ES-I3 (cell line): ENCODE data around the gene SRSF10.
"Not testable (repeated sequence)": the region's sequence is repeated elsewhere in the genome, so short reads cannot be mapped to it uniquely, and the experiment has no call there.

Experiments
- H3K36me3 ChIP-seq: 2 replicates; pipeline ENCODE4 v1.6.1; 2013; ENCODE audit warnings: mild to moderate bottlenecking, low read length, control low read depth, moderate library complexity; ENCODE audit not compliant: insufficient read depth
- H3K4me1 ChIP-seq: 2 replicates; pipeline ENCODE4 v1.6.1; 2013; ENCODE audit warnings: mild to moderate bottlenecking, control low read depth, low read length; ENCODE audit not compliant: insufficient read depth
- H3K9ac ChIP-seq: 2 replicates; pipeline ENCODE4 v1.6.1; 2013; ENCODE audit warnings: low read depth, mild to moderate bottlenecking, low read length, moderate library complexity
- H3K9me3 ChIP-seq: 2 replicates; pipeline ENCODE4 v1.6.1; 2013; ENCODE audit warnings: mild to moderate bottlenecking, low read length, moderate library complexity; ENCODE audit not compliant: control insufficient read depth, insufficient read depth

The SRSF10 gene

DNA sequence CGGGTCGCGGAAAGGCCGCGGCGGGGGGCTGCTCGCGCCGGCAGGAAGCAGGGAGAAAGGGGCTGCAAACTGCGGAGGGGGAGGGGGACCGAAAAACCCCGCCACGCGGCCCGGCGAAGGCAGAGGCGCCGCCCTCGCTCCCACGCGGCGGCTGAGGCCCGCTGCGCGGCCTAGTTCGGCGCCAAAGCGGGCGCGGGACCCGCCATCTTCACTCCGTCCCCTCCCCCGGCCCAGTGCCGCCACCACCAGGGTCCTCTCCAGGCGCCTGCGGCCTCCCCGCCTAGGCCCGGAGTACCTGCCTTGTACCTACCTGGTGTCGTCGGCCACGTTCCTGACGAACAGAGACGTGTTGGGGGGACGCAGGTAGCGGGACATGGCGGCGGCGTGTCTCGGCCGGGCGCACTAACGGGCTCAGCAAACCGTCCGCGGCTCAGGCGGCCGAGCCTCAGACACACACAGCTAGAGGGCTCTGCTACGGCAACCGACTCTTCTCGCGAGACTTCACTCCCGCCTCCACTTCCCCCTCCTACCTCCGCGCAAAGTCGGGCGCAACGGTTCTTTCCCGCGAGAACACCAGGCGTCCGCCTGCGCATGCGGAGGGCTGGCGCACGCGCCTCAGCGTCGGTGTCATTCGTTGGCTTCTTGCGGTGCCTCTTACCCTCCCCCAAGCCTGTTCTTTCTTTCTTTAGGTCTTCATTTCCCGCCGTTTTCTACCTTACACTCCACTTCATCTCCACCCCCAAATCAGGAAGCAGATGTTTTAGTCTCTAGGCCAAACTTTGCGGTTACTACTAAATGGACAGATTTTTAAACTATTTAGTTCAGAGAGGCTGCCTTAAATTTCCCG, at the start of gene SRSF10:
Gene SRSF10, minus strand, starts transcription at position 447 of the 847 bp plus-strand sequence. Its CDS starts 72 bp downstream, at position 375.
- peak within 1 kb of the TSS; percentile 95 for H3K9ac ChIP-seq
- H3K9me3 ChIP-seq, result no peaks in the 10 kb centered on the region
- H3K4me1 ChIP-seq, result peaks cover 11% of the 10 kb centered on the region
- H3K36me3 ChIP-seq, result peaks cover 15% of the 10 kb centered on the region

DNA sequence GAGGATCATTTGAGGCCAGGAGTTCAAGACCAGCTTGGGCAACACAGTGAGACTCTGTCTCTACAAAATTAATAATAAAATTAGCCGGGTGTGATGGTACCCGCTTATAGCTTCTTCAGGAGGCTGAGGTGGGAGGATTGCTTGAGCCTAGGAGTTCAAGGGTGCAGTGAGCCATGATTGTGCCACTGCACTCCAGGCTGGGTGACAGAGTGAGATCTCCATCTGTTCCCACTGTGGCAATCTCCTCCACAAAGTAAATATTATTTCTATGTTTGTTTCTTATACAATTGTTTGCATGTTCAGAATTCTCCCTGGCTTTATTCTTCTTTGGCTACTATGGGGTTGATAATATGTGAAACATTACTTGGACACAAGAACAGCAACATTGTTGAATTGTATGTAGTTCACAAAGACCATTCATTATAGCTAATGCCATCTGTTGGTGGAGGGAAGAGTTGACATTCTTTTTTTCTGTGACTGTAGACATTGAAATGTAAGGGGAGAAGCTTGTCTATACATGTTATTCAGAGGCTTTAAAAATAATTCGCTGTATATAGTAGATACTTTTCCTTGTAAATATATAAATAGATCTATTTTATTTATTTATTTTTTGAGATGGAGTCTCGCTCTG, 47.8 kb upstream of the SRSF10 start:
- Histone ChIP-seq H3K36me3 (no peaks in the 10 kb centered on the region), H3K9me3 (no peaks in the 10 kb centered on the region), H3K9ac (no peak overlapping the region), H3K4me1 (peaks cover under 1% of the 10 kb centered on the region; the same call in 1 of the 2 replicates)

DNA sequence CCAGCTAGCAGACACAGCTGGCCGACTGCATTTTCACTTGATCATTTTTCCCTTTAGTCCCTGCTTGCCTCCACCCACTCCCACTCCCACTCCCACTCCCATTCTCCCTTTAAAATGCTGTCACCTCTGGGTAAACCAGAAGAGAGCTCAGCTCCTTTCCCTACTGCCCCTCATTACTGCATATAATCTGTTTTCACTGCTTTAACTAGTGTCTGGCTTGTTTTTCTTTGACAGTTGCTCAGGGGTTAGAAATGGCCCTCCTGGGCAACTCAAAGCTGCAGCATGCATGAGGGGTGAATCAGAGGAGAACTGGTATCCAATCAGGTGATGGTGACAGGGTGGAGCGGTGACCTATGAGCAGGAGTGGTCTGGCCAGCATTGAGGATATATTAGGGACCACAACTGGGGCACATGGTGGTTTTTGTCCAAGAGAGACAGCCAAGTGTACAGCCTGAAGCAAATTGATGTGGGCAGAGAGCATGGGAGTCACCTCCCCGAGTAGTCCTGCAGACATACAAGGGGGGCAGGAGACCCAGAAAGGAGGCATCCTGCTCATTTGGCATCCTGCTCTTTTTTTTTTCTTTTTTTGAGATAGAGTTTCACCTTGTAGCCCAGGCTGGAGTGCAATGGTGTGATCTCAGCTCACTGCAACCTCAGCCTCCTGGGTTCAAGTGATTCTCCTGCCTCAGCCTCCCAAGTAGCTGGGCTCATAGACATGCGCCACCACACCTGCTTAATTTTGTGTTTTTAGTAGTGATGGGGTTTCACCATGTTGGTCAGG, 42.6 kb upstream of the SRSF10 start:
- Histone ChIP-seq H3K9ac (no peak overlapping the region), H3K9me3 (no peaks in the 10 kb centered on the region), H3K4me1 (peaks cover 17% of the 10 kb centered on the region), H3K36me3 (no peaks in the 10 kb centered on the region)

DNA sequence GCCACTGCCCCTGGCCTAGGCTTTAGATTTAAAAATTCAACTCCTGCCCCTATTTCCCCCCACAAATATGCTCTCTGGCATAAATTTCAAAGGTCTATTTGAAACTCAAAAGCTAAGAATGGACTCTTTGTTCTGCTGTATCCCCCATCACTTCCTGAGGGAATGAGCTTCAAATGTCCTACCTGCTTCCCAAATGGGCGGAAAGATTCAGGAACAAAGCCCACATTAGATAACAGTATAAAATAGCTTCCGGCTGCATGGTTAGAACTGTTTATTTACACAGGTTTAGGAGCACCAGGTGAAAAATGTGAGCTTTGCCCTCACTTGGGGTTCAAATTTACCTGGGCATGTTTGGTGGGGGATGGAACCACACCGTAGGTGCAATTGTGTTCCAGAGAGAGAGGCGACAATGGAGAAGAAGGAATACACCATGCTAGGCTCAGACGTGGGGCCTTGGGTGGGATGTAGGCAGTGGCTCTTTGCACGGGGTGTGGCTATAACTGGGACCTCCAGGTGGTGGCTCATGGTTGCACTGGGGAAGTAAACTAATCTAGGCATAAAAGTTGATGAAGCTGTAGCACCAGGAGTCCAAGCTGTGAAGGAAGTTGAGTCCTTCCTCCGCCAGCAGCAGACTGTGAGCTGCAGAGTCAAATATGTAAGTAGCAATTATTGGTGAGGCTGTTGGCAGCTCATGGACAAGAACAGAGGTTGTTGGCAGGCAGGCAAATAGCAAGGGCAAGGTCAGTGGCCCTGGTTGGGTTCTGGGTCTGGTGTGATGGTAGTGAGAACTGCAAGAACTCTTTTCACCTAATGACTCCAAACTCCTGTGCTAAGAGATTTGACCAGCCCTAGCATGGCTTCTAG, 41.5 kb upstream of the SRSF10 start:
- no peak overlapping the region for H3K9ac ChIP-seq
- no peaks in the 10 kb centered on the region for H3K9me3 ChIP-seq
- H3K4me1 ChIP-seq, result peaks cover 17% of the 10 kb centered on the region
- no peaks in the 10 kb centered on the region for H3K36me3 ChIP-seq

DNA sequence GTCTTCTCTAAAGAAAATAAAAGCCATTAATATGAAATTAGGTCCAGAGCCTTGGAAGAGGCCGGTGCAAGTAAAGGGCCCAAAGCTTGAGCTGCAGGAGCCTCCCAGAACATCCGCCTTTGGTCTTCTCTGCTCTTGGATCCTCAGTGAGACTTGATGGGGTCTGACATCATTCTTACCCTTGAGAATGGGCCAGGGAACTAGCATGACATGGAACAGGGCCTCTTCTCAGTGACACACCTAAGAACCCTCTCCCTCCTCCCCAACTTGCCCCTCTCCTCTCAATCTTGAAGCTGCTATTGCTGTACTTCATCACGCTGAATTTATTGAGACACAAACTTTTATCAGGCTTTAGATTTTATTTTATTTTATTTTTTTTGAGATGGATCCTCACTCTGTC, 40.3 kb upstream of the SRSF10 start:
- peaks cover 17% of the 10 kb centered on the region for H3K4me1 ChIP-seq
- H3K9me3 ChIP-seq, result no peaks in the 10 kb centered on the region
- no peak overlapping the region for H3K9ac ChIP-seq
- no peaks in the 10 kb centered on the region for H3K36me3 ChIP-seq

DNA sequence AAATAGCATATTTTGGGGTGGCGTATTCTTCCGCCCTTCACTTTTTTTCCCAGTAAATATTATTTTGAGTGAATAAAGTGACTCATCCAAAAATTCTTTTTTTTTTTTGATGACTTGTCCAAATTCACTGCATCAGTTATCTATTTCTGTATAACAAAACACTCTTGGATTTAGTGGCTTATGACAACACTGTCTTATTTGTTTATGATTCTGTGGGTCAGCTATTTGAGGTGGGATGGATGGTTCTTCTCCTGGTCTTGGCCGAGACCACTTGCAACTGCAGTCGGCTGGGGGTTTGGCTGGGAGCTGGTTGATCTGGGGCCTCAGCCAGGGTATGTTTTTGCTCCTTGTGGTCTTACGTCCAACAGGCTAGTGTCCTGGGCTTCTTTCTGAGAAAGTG, 39.9 kb upstream of the SRSF10 start:
- Histone ChIP-seq H3K4me1 (peaks cover 17% of the 10 kb centered on the region), H3K9me3 (no peaks in the 10 kb centered on the region), H3K36me3 (no peaks in the 10 kb centered on the region), H3K9ac (no peak overlapping the region)

DNA sequence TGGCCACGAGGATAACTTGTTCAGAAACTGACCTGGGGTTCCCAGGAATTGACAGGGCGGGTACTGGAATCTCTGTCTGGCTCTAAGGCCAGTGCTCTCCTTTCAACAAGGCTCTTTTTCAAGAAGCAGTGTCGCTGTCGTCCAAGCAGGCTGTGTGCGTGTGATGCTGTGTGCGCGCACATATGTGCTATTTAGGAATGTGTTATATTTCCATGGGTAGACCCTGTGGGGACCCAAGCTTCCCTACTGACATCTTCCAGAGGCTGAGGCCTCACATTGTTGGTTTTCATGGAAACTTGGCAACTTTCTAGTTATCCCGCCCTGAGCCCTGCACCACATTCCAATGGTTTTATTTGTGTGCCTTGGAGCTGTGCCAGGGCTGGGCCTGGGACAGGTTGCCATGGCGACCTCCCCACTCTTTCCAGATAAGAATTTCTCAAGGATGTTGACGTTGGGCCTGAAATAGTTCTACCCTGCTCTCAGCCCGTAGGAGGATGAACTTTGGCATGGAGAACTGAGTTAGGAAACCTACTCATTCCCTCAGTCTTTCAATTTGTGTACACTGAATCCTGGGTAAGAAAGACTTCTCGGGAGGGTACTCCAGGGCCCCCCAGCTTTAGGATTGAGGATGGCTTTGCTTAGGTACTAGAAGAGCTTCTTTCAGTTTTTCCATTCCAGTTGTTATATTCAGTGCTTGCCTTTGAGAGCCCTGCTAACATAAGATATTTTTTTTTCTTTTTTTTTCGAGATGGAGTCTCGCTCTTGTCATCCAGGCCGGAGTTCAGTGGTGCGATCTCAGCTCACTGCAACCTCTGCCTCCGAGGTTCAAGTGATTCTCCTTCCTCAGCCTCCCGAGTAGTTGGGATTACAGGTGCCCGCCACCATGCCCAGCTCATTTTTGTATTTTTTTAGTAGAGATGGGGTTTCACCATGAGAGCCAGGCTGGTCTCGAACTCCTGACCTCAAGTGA, 38.8 kb upstream of the SRSF10 start:
- H3K4me1 ChIP-seq, result peaks cover 17% of the 10 kb centered on the region
- no peak overlapping the region for H3K9ac ChIP-seq
- H3K9me3 ChIP-seq, result no peaks in the 10 kb centered on the region
- no peaks in the 10 kb centered on the region for H3K36me3 ChIP-seq

DNA sequence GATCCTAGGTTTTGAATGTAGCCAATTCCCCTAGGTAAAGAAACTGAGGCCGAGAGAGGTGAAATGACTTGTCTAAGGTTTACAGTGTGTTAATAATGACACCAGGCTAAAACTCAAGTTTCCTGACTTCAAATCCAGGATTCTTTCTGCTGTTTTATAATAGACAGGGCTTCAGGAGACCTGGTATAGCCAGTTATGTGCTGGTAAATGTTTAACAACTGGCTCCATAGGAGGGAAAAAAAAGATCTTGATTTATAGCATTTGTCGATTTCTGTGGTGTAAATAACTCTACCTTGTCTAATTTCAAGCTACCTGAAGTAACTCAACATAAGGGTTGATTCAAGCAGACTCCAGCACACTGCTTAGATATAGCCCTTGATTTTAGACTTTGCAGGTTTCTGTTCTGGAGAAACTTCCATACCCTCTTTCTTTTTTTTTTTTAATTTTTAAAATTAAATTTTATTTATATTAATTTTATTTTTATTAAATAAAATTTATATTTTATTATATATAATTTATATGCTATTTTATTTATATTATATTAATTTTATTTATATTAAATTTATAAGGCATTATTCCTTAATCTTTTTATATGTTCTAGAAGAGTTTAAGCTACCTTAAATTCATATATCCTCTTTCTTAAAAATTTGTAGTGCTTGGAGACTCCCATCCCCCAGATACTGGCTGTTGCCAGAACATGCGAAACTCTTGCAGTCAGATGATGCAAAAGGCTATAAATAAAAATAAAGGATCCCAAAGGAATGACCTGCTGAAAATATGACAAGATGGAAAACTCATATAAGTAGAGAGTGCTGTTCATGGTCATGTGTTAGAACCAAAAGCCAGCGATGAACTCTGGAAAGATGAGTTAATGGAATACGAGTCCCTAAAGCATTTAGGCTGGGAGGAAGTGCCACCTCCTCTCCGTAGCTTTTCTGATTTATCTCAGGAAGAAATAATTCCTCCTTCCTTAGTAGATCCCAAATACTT, 35.4 kb upstream of the SRSF10 start:
- no peak overlapping the region for H3K9ac ChIP-seq
- no peaks in the 10 kb centered on the region for H3K4me1 ChIP-seq
- no peaks in the 10 kb centered on the region for H3K36me3 ChIP-seq
- H3K9me3 ChIP-seq, result no peaks in the 10 kb centered on the region

DNA sequence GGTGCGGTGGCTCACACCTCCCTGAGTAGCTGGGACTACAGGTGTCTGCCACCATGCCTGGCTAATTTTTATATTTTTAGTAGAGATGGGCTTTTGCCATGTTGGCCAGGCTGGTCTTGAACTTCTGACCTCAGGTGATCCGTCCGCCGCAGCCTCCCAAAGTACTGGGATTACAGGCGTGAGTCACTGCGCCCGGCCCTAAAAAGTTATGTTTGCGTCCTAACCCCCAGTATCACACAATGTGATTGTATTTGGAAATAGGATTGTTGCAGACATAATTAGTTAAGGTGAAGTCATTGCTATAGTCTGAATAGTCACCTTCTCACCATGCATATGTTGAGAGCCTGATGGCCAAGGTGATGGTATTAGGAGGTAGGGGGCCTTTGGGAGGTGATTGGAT, 32.8 kb upstream of the SRSF10 start:
- not testable (repeated sequence) for H3K9me3 ChIP-seq, H3K4me1 ChIP-seq, H3K36me3 ChIP-seq, H3K9ac ChIP-seq

DNA sequence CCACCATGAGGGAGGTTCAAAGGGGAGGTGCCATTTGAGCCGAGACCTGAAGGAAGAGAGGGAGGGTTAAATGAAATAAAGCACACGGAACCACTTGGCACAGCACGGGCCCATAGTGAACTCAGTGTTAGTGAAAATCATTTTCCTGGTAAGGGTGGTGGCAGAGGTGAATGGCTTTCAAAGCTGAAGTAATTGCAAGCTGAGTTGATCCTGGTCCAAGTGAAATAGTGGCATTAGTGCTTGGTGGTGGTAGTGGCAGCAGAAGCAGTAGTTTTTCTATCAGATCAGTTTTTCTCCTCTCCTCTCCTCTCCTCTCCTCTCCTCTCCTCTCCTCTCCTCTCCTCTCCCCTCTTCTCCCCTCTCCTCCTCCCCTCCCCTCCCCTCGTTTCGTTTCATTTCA, 30.5 kb upstream of the SRSF10 start:
- Histone ChIP-seq H3K4me1 (peaks cover 5% of the 10 kb centered on the region), H3K9me3 (no peaks in the 10 kb centered on the region), H3K36me3 (no peaks in the 10 kb centered on the region), H3K9ac (no peak overlapping the region)

DNA sequence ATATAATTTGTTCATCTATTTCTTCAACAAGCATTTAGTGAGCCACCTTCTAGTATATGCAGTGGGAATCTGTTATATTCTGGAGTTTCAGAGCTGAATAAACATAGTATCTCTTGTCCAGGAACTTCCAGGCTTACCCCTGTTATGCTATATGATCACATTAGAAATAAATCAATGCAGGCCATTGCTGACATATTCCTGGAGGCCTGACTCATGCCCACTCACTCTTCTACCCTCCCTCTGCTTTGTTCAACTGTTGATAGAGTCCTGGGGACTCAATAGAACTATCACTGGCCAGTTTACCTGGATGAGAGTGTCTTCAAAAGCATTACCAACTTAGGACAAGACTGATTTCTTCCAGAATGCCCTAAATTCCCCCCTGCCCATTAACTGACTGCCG, 29.3 kb upstream of the SRSF10 start:
- no peaks in the 10 kb centered on the region for H3K36me3 ChIP-seq
- no peak overlapping the region for H3K9ac ChIP-seq
- no peaks in the 10 kb centered on the region for H3K9me3 ChIP-seq
- H3K4me1 ChIP-seq, result peaks cover 6% of the 10 kb centered on the region

DNA sequence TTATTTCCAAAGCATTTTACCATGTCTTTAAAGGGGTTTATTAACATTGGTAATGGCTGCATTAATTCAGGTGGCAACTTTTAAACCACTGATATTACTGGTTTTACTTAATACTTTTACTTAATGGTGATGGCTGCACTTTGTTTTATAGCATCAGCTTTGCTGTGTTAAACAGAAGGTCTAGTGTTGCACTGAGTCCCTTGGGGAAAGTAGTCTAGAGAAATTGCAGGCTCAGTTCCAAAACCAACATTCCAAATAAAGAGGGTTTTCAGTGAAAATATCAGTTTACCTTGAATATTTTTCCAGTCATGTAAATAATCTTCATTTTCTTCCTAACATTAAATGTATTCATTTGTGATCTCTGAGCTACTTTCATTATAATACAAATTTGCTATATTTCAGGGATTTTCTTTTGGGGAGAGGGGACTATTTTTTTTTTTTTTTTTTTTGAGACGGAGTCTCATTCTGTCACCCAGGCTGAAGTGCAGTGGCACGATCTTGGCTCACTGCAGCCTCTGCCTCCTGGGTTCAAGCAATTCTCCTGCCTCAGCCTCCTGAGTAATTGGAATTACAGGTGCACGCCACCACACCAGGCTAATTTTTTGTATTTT, 28.6 kb upstream of the SRSF10 start:
- not testable (repeated sequence) for H3K36me3 ChIP-seq, H3K9ac ChIP-seq, H3K9me3 ChIP-seq
- H3K4me1 ChIP-seq, result peaks cover 13% of the 10 kb centered on the region
